Stimulated activated CD4-positive, alpha-beta T cell treated with anti-CD3 and anti-CD28 coated beads, Interleukin-15, amount 100 ng/mL, for 48 hours (primary cell): ENCODE data around the gene MRPS27.
"Not testable (repeated sequence)": the region's sequence is repeated elsewhere in the genome, so short reads cannot be mapped to it uniquely, and the experiment has no call there.

Experiments used
- DNase-seq, 2 donors: peaks; one replicate each; pipeline ENCODE4 v3.0.0-alpha.2; 2020; ENCODE audit warnings: low read depth in 2 of 2

Gene MRPS27

GRCh38 chr5:72325566-72326305 is 5.7 kb upstream of the MRPS27 start:
- DNase-seq = no peak

DNA sequence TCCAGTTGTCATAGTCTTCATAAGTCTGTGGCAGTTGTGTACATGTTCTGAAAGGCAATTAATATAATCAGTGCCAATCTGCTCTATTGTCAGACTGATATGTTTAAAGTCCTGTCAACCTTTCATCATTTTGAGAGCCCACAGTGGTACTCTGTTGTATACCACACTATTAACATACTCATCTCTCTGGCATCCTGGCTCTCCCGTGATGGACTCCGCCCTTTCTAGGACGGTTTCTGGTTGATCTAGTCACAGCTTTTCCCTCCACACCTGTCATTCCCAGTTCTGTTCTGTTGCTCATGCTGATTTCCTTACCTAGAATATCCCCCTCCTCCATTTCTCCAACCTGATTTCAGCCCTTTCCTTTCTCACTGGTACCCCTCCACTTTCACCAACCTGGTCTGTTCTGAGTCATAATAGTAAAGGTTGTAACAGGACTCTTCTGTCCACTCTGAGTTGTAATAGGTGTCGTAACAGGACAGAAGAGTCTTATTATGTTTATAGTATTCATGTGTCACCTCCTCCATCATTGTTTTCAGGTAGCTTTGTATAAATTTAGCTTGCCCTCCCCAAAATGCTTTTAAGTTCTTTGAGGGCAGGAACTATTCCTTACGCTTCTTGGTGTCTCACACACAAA is 4.3 kb upstream of the MRPS27 start:
- DNase-seq = no peak

DNA sequence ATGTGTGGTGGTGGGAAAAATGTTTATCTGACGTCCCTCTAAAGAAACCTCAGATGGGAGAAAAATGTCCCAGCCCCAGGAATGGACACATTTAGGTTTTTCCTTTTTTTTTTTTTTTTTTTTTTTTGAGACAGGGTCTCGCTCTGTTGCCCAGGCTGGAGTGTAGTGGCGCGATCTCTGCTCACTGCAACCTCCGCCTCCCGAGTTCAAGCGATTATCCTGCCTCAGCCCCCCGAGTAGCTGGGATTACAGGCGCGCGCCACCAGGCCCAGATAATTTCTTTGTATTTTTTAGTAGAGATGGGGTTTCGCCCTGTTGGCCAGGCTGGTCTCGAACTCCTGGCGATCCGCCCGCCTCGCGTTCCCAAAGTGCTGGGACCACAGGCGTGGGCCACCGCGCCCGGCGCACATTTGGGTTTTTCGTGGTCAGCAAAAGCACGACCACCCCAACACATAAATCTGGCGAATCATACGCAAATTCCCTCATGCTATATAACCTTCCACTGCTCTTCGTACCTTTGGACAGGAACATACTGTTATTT is 535 bp downstream of the MRPS27 start:
- peak in 1 of 2 donors; percentile 14 for DNase-seq

GRCh38 chr5:72314571-72315172 is 5.4 kb downstream of the MRPS27 start:
- DNase-seq = no peak

DNA sequence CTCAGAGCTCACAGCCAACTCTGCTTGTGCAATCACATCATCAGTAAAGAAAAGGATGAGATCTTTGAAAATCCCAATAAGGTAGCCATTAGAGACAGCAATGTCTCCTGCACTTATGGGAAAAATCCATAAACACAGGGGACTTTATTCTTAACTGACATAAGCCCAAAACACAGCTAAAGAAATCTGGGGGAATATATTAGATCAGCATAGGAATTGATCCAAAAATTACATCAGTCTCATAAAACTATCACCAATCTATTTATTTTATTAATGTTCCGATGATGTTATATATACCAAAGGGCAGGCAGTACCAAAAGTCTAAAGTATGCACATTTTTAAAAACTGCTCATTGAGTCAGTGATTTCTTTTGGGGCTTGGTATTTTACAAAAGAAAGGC is 6.9 kb downstream of the MRPS27 start:
- no peak for DNase-seq

- no peak for DNase-seq
Measured at GRCh38 chr5:72308853-72309191, 11.2 kb downstream of the MRPS27 start.

- peak; percentile 92 for DNase-seq
Measured at GRCh38 chr5:72307968-72308852, 11.8 kb downstream of the MRPS27 start.

- no peak for DNase-seq
Measured at GRCh38 chr5:72307573-72307967, 12.5 kb downstream of the MRPS27 start.

- no peak for DNase-seq
Measured at GRCh38 chr5:72305194-72306142, 14.6 kb downstream of the MRPS27 start.

DNA sequence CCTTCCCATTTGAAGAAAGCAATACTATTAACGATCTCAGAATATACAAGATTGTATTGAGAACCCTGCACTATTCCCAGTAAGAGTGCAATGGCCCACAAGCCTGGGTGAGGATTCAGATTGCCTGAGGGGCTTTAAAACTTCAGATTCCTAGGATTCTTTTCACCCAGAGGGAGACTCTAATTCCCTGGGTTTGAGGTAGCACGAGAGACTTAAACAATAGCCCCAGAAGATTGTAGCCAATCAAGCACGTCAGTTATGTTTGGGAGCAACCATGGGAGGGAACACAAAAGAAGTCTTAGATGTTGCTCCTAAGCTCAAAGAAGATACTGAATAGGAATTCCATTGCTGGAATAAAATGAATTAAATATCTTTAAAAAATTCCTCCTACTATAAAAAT is 17.9 kb downstream of the MRPS27 start:
- no peak for DNase-seq

- DNase-seq = no peak
Measured at GRCh38 chr5:72301557-72301956, 18.5 kb downstream of the MRPS27 start.

- no peak for DNase-seq
Measured at GRCh38 chr5:72300590-72301339, 19.3 kb downstream of the MRPS27 start.

GRCh38 chr5:72298711-72299110 is 21.3 kb downstream of the MRPS27 start:
- DNase-seq = no peak

DNA sequence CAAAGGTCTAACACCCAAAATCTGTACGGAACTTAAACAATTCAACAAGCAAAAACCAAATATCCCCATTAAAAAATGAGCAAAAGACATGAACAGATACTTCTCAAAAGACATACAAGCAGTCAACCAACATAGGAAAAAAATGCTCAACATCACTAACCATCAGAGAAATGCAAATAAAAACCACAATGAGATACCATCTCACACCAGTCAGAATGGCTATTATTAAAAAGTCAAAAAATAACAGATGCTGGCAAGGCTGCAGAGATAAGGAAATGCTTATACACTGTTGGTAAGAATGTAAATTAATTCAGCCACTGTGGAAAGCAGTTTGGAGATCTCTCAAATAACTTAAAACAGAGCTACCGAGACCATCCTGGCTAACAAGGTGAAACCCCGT is 21.9 kb downstream of the MRPS27 start:
- not testable (repeated sequence) for DNase-seq

- DNase-seq = no peak
Measured at GRCh38 chr5:72296256-72296655, 23.8 kb downstream of the MRPS27 start.

- DNase-seq = no peak
Measured at GRCh38 chr5:72295539-72295938, 24.5 kb downstream of the MRPS27 start.

DNA sequence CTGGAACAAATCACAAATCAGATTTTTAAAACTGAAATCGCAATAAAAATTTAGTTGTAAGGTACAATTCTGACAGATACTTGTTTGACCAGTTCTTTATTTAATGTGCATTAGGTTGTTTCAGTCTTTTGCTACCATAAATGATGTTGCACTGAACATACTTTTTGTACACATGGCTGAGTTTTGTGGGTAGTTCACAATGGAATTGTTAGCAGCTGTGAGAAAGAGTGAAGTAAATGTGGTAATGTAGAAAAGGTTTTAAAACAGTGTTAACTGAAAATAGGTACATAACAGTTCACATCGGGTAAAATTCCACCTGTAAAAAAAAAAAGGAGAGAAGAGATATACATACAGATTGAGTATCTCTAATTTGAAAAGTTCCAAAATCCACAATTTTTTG is 25.6 kb downstream of the MRPS27 start:
- no peak for DNase-seq

- DNase-seq = no peak
Measured at GRCh38 chr5:72293495-72294055, 26.5 kb downstream of the MRPS27 start.

DNA sequence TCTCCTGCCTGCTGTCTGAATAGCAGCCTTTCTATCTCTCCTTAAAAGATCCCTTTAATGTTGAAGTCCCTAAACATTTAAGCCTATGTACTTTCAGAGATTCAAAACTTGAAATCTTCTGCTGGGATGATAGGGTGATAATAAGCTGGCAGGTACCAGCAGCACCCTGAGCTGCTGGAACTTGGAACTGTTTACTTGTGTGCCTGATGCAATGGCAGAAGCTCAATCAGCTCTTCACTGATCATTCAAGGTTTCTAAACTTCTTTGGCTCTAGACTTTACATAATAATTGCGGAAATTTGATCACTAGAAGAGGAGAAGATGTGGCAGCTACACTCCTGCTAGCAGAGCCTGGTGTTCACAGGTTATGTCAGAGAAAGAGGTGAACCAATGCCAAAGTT is 27.6 kb downstream of the MRPS27 start:
- DNase-seq = no peak

GRCh38 chr5:72291601-72292000 is 28.4 kb downstream of the MRPS27 start:
- no peak for DNase-seq
